ENCODE results near the gene KIF18A.

Gene KIF18A

DNA sequence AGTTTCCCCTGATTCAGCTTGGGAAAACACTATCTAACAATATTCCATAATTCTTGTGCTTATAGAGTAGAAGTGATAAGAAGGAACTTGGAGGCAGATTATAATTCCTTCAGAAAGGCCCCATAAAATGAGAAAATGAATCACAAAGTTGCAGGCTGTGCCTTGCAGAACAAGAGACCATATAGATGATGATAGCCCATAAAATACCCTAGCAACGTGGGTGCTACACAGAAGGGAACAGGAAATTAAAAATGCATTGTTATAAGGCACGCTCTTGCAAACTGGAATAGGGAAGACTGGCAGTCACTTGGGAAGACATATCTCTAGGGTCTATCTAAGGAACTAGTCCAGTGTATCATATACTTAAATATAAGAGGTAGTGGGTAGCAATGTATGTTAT, 67.6 kb downstream of the KIF18A start:
- no peak for DNase-seq

GRCh38 chr11:28038775-28039174, 69.2 kb downstream of the KIF18A start:
- DNase-seq: no peak

DNA sequence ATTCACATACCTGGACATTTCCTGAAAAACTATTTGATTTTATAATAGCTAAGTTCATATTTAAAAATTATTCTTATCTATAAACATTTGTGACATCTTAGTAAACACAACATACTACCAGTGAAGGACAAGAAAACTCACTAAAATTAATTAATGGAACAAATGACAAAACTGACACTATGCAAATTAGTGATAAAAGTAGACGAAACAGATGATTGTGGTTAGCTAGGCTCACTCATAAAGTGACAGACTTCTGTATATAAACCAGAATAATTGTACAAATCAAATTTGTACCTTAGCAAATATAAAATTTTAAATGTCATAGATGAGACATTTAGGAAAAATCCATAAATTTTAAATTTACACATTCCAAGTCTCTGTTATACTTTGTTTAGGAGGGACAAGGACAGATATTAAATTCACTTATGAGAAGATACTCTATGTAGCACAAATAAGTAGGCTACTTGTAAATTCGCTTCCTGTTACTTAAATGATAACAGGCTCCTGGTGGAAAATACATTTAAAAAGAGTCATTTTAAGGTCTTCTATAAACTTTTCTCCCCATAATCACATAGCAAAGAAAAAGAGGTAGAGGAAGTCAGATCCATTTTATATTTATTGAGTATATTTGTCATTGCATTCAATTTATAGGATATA, 81.2 kb downstream of the KIF18A start:
- no peak for DNase-seq

- DNase-seq: no peak
Observed at GRCh38 chr11:28017816-28018215, 90.1 kb downstream of the KIF18A start.

- no peak for DNase-seq
Observed at GRCh38 chr11:28011813-28012212, 96.1 kb downstream of the KIF18A start.

- no peak for DNase-seq
Observed at GRCh38 chr11:28009996-28010395, 98.0 kb downstream of the KIF18A start.

- DNase-seq: no peak
Observed at GRCh38 chr11:28009388-28009787, 98.6 kb downstream of the KIF18A start.

GRCh38 chr11:28003615-28004014, 104.3 kb downstream of the KIF18A start:
- DNase-seq: no peak

- no peak for DNase-seq
Observed at GRCh38 chr11:27998552-27998951, 109.4 kb downstream of the KIF18A start.

GRCh38 chr11:27997344-27997743, 110.6 kb downstream of the KIF18A start:
- DNase-seq: no peak

GRCh38 chr11:27996066-27996465, 111.9 kb downstream of the KIF18A start:
- DNase-seq: no peak

DNA sequence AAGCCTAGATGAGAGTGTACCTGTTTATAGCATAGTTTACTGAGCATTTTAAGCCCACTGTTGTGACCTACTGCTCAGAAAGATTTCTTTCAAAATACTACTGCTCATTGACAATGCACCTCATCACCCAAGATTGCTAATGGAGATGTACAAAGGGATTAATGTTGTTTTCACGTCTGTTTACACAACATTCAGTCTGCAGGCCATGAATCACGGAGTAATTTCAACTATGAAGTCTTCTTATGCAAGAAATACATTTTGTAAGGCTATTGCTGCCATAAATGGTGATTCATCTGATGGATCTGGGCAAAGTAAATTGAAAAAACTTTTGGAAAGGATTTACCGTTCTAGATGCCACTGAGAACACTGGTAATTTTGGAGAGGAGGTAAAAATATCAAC, 112.9 kb downstream of the KIF18A start:
- DNase-seq: no peak

- no peak for DNase-seq
Observed at GRCh38 chr11:27991736-27992135, 116.2 kb downstream of the KIF18A start.

GRCh38 chr11:27977527-27977926, 130.4 kb downstream of the KIF18A start:
- no peak for DNase-seq

GRCh38 chr11:27977031-27977430, 130.9 kb downstream of the KIF18A start:
- DNase-seq: no peak

DNA sequence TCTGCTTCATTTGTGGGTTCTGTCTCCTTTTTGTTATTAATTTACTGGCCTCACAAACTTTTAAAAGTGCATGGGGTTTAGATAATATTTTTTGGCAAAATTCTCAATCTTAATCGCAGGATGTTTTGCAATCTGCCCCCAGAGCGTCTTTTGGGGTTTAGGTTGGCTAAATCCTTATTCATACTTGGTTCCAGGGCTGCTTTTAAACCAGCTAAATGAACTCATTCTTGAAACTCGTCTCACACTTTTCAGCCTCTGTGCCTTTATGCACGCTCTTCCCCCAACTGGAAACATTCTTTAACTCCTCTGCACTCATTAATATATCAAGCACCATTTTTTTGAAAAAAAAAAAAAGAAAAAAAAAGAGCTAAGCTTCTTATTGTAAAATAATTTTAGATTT, 131.7 kb downstream of the KIF18A start:
- DNase-seq: no peak

- no peak for DNase-seq
Observed at GRCh38 chr11:27973851-27974536, 134.0 kb downstream of the KIF18A start.

DNA sequence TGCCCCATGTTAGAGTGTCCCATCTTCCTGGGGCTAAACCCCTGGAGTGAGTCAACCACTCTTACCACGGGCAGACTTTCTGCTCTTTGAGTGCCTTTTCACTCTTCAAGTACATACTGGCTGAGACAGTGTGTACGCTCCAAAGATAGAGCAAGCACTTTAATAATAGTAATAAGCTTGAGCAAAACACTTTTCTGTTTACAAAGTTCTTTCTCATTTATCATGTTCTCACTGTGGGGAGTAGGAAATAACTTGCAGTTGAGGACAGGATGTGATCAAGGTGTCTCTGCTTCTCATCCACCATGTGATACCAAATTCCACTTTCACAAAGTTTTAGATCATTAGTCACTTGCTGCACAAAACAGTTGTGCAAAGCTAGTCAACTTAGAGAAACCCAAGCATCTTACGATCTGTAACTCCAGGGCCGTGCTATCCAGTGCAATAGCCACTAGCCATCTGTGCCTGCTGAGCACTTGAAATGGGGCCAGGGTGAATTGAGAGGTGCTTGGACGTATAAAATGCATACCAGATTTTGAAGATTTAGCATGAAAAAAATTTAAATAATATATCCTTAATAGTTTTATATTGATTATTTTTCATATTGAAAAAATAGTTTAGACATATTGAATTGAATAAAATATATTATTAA, 135.3 kb downstream of the KIF18A start:
- DNase-seq: no peak

DNA sequence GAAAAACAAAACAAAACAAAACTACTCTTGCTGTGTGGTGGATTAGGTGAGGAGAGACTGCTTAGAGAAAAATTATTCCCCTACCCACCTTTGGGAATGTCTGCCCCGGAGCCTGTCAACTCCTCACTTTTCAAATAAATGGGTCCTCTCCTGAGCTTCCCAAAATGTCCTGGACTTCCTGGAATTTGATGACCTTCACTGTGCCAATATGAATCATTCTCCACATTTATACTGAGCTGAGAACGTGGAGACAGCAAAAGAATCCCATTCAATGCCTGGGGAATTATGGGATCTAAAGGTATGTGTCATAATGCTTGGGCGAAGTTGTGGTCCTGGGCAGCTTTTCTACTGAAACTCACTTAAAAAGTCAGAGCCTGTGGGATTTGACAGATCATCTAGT, 136.8 kb downstream of the KIF18A start:
- no peak for DNase-seq

Measured in activated T-cell treated with anti-CD3 and anti-CD28 coated beads for 4 hours (primary cell).